K562 (cell line): Measurements from ENCODE around the gene MMP28. TPM values are rescaled to one million over a fixed set of nuclear protein-coding genes. Genes with fewer than 3 reads are reported as not detected.
A peak's percentile ranks its signal among the peaks of the same experiment; 100 is the strongest.

Experiments
- ATAC-seq: fragments of 200-7000 bp; cut with Tn5 transposase; 3 replicates; pipeline ENCODE4 v1.9.1; 2020; ENCODE audit warnings: moderate library complexity
- BruUV-seq: library from RNA; stranded (reverse); fragments of 400-500 nt; replicated peaks from 2 replicates; lab custom pipeline; 2021; lab: Mats Ljungman, UMichigan
- CTCF ChIA-PET: fragments of 300-600 bp; formaldehyde crosslinking; extraction: SDS; loops from one replicate; lab custom pipeline; 2021; ENCODE audit warnings: low intra/inter-chr PET ratio; lab: Yijun Ruan, JAX
- POLR2A ChIA-PET: fragments of 300-600, 350-650 bp; sonication (Branson Sonifier 250); formaldehyde crosslinking; extraction: SDS; loops from one replicate; lab custom pipeline; 2021; ENCODE audit warnings: antibody characterized with exemption, inconsistent platforms; lab: Yijun Ruan, JAX
- DNase-seq, 4 experiments: peaks; one replicate each; pipeline versions ENCODE4 v3.0.0 to v3.0.0-alpha.2; 2011 to 2018; ENCODE audit warnings: low spot score in 3 of 4, mixed read lengths in 3 of 4; ENCODE audit errors: extremely low read depth in 1 of 4
- FAIRE-seq: peaks from 2 replicates; lab custom pipeline; 2011; peaks lifted over from hg19 to GRCh38; lab: Jason Lieb, UNC
- H2AFZ ChIP-seq: 2 replicates; pipeline ENCODE4 v1.6.0; 2011; ENCODE audit warnings: low read depth, low read length, control low read depth, inconsistent platforms
- H3K27ac ChIP-seq: fragments of 200-600 bp; 3 replicates; pipeline ENCODE4 v1.8.0; 2011; ENCODE audit warnings: low read depth, mild to moderate bottlenecking, control low read depth, inconsistent platforms, low read length, moderate library complexity, mixed read lengths; ENCODE audit errors: extremely low read depth
- H3K27me3 ChIP-seq, 2 experiments: fragments of 300-600 bp in 1 of 2; 2 replicates in 1 of 2; 3 replicates in 1 of 2; pipeline versions ENCODE4 v1.6.0 to v1.8.0; 2011; ENCODE audit warnings: inconsistent platforms in 2 of 2, low read length in 2 of 2, mild to moderate bottlenecking in 1 of 2, mixed read lengths in 1 of 2, moderate library complexity in 1 of 2; ENCODE audit not compliant: control insufficient read depth in 2 of 2, insufficient read depth in 2 of 2
- H3K36me3 ChIP-seq: fragments of 300-600 bp; 3 replicates; pipeline ENCODE4 v1.8.0; 2011; ENCODE audit warnings: mild to moderate bottlenecking, low read length, inconsistent platforms; ENCODE audit not compliant: control insufficient read depth, insufficient read depth
- H3K4me1 ChIP-seq, 2 experiments: fragments of 200-600 bp in 1 of 2; replicated peaks in 1 of 2; 2 replicates in 1 of 2; 3 replicates in 1 of 2; pipeline versions ENCODE4 v1.5.1 to v1.8.0; 2011; ENCODE audit warnings: inconsistent platforms in 2 of 2, low read length in 2 of 2, mild to moderate bottlenecking in 1 of 2, mixed read lengths in 1 of 2, moderate library complexity in 1 of 2; ENCODE audit not compliant: control insufficient read depth in 2 of 2, insufficient read depth in 2 of 2
- H3K4me2 ChIP-seq: 2 replicates; pipeline ENCODE4 v1.6.1; 2011; ENCODE audit warnings: low read length, control low read depth, inconsistent platforms, mixed read lengths; ENCODE audit not compliant: insufficient read depth
- H3K4me3 ChIP-seq: fragments of 200-600 bp; sonication (generic), shearing (Covaris generic); 2 replicates; pipeline ENCODE4 v1.5.1; 2016; ENCODE audit warnings: control low read depth, inconsistent platforms
- H3K79me2 ChIP-seq: fragments of 200-600 bp; 3 replicates; pipeline ENCODE4 v1.8.0; 2011; ENCODE audit warnings: low read length, inconsistent platforms; ENCODE audit not compliant: control insufficient read depth, insufficient read depth
- H3K9ac ChIP-seq, 2 experiments: 2 replicates each; pipeline versions ENCODE4 v1.6.0 to v1.6.1; 2011; ENCODE audit warnings: low read depth in 2 of 2, low read length in 2 of 2, control low read depth in 1 of 2, inconsistent platforms in 1 of 2, mild to moderate bottlenecking in 1 of 2, mixed read lengths in 1 of 2; ENCODE audit not compliant: insufficient read depth in 1 of 2
- H3K9me1 ChIP-seq: one replicate; pipeline ENCODE4 v1.6.0; 2011; ENCODE audit warnings: inconsistent platforms, mild to moderate bottlenecking, low read length, moderate library complexity; ENCODE audit not compliant: control insufficient read depth, insufficient read depth
- H3K9me3 ChIP-seq: replicated peaks from 2 replicates; pipeline ENCODE4 v1.5.1; 2011; ENCODE audit warnings: low read depth, low read length, inconsistent platforms; ENCODE audit not compliant: control insufficient read depth, insufficient read depth
- H4K20me1 ChIP-seq: replicated peaks from 2 replicates; pipeline ENCODE4 v1.6.1; 2011; ENCODE audit warnings: low read length, inconsistent platforms, mixed read lengths; ENCODE audit not compliant: control insufficient read depth, insufficient read depth
- E2F5 ChIP-seq: sonication (generic); formaldehyde crosslinking; IDR thresholded peaks from 2 replicates; pipeline ENCODE4 v1.8.0; 2022; ENCODE audit warnings: mild to moderate bottlenecking, missing genetic modification reagents
- FOS ChIP-seq: IDR thresholded peaks from 3 replicates; pipeline ENCODE4 v1.6.1; 2011; ENCODE audit not compliant: insufficient read length; ENCODE audit errors: extremely low read depth
- MBD1 ChIP-seq: fragments of 250-450 bp; sonication (Bioruptor Pico); IDR thresholded peaks from 2 replicates; pipeline ENCODE4 v1.8.0; 2022; ENCODE audit warnings: inconsistent platforms
- MITF ChIP-seq: IDR thresholded peaks from 2 replicates; pipeline ENCODE4 v1.6.1; 2014; ENCODE audit warnings: antibody characterized with exemption
- NONO ChIP-seq, 2 experiments: fragments of 200-400 bp in 1 of 2; fragments of 450-650 bp in 1 of 2; formaldehyde crosslinking in 1 of 2; IDR thresholded peaks; 2 replicates each; pipeline ENCODE4 v1.6.1; 2017; ENCODE audit warnings: low read depth in 2 of 2, mild to moderate bottlenecking in 2 of 2, moderate library complexity in 2 of 2, low read length in 1 of 2
- THRA ChIP-seq: fragments of 450-650 bp; IDR thresholded peaks from 2 replicates; pipeline ENCODE4 v1.6.1; 2017; ENCODE audit warnings: mild to moderate bottlenecking, moderate library complexity
- WGBS: fragments of 100-300 bp; shearing (Covaris generic); methylation state at CpG from one replicate; pipeline ENCODE4 v1.1.6; 2016; ENCODE audit warnings: low coverage, mixed read lengths; ENCODE audit not compliant: insufficient coverage; ENCODE audit errors: missing lambda C conversion rate; 5-methylcytosine and 5-hydroxymethylcytosine counted together
- in situ Hi-C: fragments of 300-500 bp; cut with MboI; formaldehyde crosslinking; loops from 4 replicates; pipeline ENCODE4 v1.15.0; 2018; ENCODE audit warnings: inconsistent platforms, mixed read lengths
- intact Hi-C: fragments of 100-400 bp; cut with micrococcal nuclease; formaldehyde crosslinking; loops from 2 replicates; pipeline ENCODE4 v1.14.2; 2022
- polyA plus RNA-seq, 8 experiments: library from polyadenylated mRNA; depleted of rRNA in 4 of 8; stranded (reverse) in 5 of 8; unstranded in 3 of 8; fragments of >200 nt; fragmentation: Nextera tagmentation in 2 of 8; fragmentation: Illumina TruSeq in 1 of 8; extraction: Ambion mirVana in 2 of 8; extraction: Trizol in 1 of 8; gene quantifications; 2 replicates each; pipeline versions ENCODE4 v1.2.1 to v1.2.3, GENCODE V29; 2011 to 2014; ENCODE audit warnings: inconsistent platforms in 1 of 8, missing spikeins in 1 of 8
- total RNA-seq, 7 experiments: library from RNA; depleted of rRNA in 6 of 7; stranded (reverse); fragments of >200 nt in 6 of 7; fragmentation: Illumina TruSeq in 2 of 7; extraction: Trizol in 2 of 7; gene quantifications; 2 replicates each; pipeline versions ENCODE4 v1.2.1 to v1.2.3, GENCODE V29; 2011 to 2021; ENCODE audit warnings: low replicate concordance in 1 of 7

The MMP28 gene
- total and polyA plus RNA-seq, 9 of the 15 experiments (the other 6 are each of a cell fraction or from before 2014, with no cell fraction given), result not detected

GRCh38 chr17:35793257-35793656, 2.2 kb downstream of the MMP28 start:
- H3K36me3 ChIP-seq, result no peaks in the 10 kb centered on the region
- DNase-seq (peak in 1 of 4 experiments; percentile 4), FAIRE-seq (no peak), ATAC-seq (no peak)
- no peak overlapping the region for H2AFZ ChIP-seq
- H3K9ac ChIP-seq, result no peak overlapping the region
- H3K4me1 ChIP-seq, result peaks cover 0 to 14% of the 10 kb centered on the region in 2 experiments; a peak in 4 of 5 replicates
- ChIA-PET POLR2A (interaction anchor here (0.7 kb wide), 1 partner anchor 71 kb away, joined by 3 read pairs; no protein-coding TSS in a partner anchor), CTCF (no interaction called here)
- no peak overlapping the region for H3K4me3 ChIP-seq
- TF ChIP-seq FOS (no peak), MBD1 (no peak), THRA (no peak), MITF (no peak), NONO (IDR thresholded peaks at IDR 0.05; ENCODE audit: low read depth in 2 of 2, low read length in 1 of 2) (no peak), E2F5 (CRISPR knock-in tag) (no peak)
- no peak overlapping the region for H3K27ac ChIP-seq
- H3K9me1 ChIP-seq, result no peaks in the 10 kb centered on the region
- BruUV-seq, result no TSS peak
- in situ Hi-C loops (no loop called here), intact Hi-C loops (no loop called here)
- 0% methylated on average over 2 of the region's 3 CpGs for WGBS
- H3K79me2 ChIP-seq, result no peaks in the 10 kb centered on the region
- H3K9me3 ChIP-seq, result no peaks in the 10 kb centered on the region
- H3K4me2 ChIP-seq, result no peak overlapping the region
- H4K20me1 ChIP-seq, result peaks cover 4% of the 10 kb centered on the region; the same call in 1 of the 2 replicates
- peaks cover 53 to 73% of the 10 kb centered on the region in 2 experiments for H3K27me3 ChIP-seq
